NCI-H146 treated with DMSO at 0.1 percent for 48 hours (cell line): ENCODE data around the gene PCAT7.
A peak's percentile ranks its signal among the peaks of the same experiment; 100 is the strongest.
"Not testable (repeated sequence)": the region's sequence is repeated elsewhere in the genome, so short reads cannot be mapped to it uniquely, and the experiment has no call there.

Experiments
- DNase-seq: peaks from one replicate; lab custom pipeline; 2025; ENCODE audit not compliant: unreplicated experiment; lab: John Stamatoyannopoulos, UW

The PCAT7 gene

DNA sequence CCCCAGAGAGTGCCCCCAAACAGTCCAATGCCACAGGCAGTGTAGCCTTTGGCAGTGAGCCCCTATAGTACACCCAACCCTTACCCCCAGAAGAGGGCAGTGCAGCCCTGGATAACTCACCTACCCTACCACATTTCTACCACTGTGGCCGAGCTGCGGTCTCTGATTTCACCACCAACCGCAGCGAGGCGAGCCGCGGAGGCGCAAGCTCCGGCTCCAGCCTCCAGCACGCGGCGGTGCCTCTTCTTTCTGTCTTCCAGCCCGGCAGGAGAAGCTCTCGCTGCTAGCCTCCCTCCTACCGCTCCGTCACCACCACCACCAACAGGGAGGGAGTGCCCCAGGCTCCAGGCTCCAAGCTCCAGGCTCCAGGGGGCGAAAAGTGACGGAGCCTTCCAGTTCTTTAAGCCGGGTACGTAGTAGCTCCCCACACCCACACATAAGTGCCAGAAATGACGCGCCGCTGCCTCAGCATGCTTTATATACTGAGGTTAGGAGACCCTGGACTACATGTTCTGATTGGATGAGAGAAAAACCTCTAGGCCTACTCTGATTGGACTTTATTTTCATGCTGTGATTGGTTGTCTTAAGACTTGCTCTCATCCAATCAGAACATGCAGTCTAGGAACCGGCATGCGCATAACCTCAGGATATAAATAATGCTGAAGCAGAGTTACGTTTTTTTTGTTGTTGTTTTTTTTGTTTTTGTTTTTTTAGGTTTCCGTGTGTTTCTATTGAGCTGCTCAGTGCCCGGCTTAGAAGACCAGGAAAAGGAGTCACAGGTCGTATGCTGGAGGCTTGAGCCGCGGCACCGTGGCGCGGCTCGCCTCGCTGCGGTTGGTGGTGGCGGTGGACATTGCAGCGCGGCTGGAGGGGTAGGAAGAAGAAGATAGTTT, at the start of gene PCAT7:
Gene PCAT7, plus strand, starts transcription at position 645 of the 893 bp plus-strand sequence.
- DNase-seq, result peak; percentile 17

DNA sequence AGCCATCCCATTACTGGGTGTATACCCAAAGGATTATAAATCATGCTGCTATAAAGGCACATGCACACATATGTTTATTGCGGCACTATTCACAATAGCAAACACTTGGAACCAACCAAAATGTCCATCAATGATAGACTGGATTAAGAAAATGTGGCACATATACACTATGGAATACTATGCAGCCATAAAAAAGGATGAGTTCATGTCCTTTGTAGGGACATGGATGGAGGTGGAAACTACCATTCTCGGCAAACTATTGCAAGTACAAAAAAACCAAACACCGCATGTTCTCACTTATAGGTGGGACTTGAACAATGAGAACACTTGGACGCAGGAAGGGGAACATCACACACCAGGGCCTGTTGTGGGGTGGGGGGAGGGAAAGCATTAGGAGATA, 48.5 kb upstream of the PCAT7 start:
- DNase-seq, result not testable (repeated sequence)

- DNase-seq, result no peak
Observed at GRCh38 chr9:94507531-94508258, 47.2 kb upstream of the PCAT7 start.

GRCh38 chr9:94511134-94511954, 43.5 kb upstream of the PCAT7 start:
- no peak for DNase-seq

DNA sequence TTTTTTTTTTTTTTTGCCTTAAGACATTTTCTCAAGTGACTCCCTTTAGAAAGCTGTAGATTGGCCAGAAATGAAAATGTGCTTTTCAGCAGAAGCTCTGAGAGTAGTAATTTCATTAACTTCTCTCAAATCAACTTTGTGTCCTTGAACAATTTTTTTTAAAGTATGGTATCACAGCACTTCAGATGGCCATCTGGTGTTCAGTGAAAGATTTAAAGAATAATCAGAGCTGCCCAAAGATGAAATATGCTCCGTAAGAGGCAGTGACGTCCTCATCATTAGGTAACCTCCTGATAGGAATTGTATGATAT, 43.0 kb upstream of the PCAT7 start:
- no peak for DNase-seq

- DNase-seq, result no peak
Observed at GRCh38 chr9:94514722-94515121, 40.2 kb upstream of the PCAT7 start.

GRCh38 chr9:94517254-94517653, 37.6 kb upstream of the PCAT7 start:
- no peak for DNase-seq

DNA sequence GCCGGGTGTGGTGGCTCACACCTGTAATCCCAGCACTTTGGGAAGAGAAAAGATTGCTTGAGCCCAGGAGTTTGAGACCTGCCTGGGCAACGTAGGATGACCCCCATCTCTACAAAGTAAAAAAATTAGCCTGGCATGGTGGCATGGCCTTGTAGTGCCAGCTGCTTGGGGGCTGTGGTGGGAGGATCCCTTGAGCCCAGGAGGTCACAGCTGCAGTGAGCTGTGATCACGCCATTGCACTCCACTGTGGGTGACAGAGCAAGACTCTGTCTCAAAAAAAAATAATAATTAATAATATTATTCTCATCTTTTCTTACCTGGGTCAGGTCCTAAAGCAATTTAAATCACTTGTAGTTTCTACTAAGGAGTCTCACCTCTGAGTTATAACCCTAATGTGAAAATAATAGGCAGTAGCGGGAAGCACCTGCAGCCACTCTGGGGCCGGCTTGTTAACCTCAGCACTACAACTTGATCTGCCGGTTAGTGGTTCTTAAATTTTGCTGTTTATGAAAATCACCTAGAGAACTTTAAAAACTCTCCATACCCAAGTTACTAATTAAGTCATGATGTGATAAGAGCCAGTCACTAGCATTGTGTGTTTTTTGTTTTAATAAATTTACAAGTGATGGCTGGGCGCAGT, 29.4 kb upstream of the PCAT7 start:
- DNase-seq, result no peak

- no peak for DNase-seq
Observed at GRCh38 chr9:94526271-94526670, 28.6 kb upstream of the PCAT7 start.

GRCh38 chr9:94526951-94527350, 27.9 kb upstream of the PCAT7 start:
- DNase-seq, result no peak

DNA sequence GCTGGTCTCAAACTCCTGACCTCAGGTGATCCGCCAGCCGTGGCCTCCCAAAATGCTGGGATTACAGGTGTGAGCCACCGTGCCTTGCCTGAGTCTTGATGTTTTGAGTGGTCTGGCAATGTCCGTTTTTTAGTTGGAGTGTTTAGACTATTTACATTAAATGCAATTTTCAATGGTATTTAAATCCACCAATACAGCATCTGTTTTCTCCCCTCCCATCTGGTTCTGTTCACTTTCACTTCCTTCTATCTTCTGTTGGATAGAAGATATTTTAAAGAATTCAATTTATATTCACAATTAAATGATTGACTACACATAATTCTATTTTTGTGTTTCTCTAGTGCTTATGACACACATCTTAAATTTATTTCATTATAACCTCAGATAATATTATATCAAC, 26.0 kb upstream of the PCAT7 start:
- DNase-seq, result no peak

- no peak for DNase-seq
Observed at GRCh38 chr9:94533155-94533554, 21.7 kb upstream of the PCAT7 start.

DNA sequence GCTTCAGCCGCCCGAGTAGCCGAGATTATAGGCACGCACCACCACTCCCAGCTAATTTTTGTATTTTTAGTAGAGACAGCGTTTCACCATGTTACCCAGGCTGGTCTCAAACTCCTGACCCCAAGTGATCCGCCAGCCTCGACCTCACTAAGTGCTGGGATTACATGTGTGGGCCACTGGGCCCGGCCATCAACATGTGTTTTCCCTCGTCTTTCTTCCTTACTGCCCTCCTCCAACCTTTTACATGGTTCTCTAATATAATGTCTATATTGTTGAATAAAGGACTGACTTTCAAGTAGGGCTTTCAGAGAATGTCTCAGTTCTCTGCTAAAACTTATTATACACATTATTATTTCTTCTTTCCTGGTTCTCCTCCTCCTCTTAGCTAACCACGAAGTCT, 21.3 kb upstream of the PCAT7 start:
- no peak for DNase-seq

- no peak for DNase-seq
Observed at GRCh38 chr9:94534901-94535300, 20.0 kb upstream of the PCAT7 start.

- DNase-seq, result no peak
Observed at GRCh38 chr9:94538908-94539307, 16.0 kb upstream of the PCAT7 start.

- DNase-seq, result not testable (repeated sequence)
Observed at GRCh38 chr9:94544335-94544734, 10.5 kb upstream of the PCAT7 start.

DNA sequence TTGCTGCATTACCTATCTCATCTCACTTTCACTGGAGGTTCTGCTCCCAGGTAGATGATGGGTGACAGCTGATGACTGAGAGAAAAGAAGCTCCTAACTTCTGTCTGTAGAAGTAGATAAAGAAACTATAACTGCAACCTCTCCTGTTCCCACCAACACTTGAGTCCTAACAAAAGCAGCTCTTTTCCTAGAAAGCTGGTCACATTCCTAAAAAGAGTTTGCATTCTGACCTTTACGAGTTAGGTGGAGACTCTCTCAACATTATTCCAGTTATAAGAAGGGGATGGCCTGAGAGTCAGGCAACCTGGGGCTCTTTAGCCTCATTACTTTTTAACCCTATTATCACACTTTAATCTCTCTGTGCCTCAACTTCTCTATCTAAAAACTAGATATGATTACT, 8.9 kb upstream of the PCAT7 start:
- no peak for DNase-seq

GRCh38 chr9:94553029-94553938, 1.6 kb upstream of the PCAT7 start:
- DNase-seq, result no peak

DNA sequence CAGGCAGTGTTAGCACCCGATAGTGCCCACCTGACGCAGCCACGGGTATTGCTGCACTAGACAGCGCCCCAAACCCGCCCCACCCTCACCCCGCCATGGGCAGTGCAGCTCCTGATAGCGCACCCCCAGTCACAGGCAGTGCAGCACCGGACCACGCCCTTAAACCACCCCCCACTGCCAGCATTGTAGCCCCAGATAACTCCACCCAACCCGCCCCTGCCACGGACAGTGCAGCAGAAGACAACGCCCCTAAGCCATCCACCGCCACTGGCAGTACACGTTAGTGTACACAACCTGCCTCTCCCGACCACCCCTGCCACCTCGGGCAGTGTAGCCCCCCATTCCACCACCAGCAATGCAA, 825 bp upstream of the PCAT7 start:
- no peak for DNase-seq

GRCh38 chr9:94557376-94557775, 2.5 kb downstream of the PCAT7 start:
- no peak for DNase-seq
